K562 (cell line): ENCODE data around the gene GAB1. TPM values are rescaled to one million over a fixed set of nuclear protein-coding genes. Genes with fewer than 3 reads are reported as not detected.

Experiments used
- ATAC-seq: fragments of 200-7000 bp; cut with Tn5 transposase; 3 replicates; pipeline ENCODE4 v1.9.1; 2020; ENCODE audit warnings: moderate library complexity
- BruUV-seq: library from RNA; stranded (reverse); fragments of 400-500 nt; replicated peaks from 2 replicates; lab custom pipeline; 2021; lab: Mats Ljungman, UMichigan
- CTCF ChIA-PET: fragments of 300-600 bp; formaldehyde crosslinking; extraction: SDS; loops from one replicate; lab custom pipeline; 2021; ENCODE audit warnings: low intra/inter-chr PET ratio; lab: Yijun Ruan, JAX
- POLR2A ChIA-PET: fragments of 300-600, 350-650 bp; sonication (Branson Sonifier 250); formaldehyde crosslinking; extraction: SDS; loops from one replicate; lab custom pipeline; 2021; ENCODE audit warnings: antibody characterized with exemption, inconsistent platforms; lab: Yijun Ruan, JAX
- DNase-seq, 4 experiments: peaks; one replicate each; pipeline versions ENCODE4 v3.0.0 to v3.0.0-alpha.2; 2011 to 2018; ENCODE audit warnings: low spot score in 3 of 4, mixed read lengths in 3 of 4; ENCODE audit errors: extremely low read depth in 1 of 4
- FAIRE-seq: peaks from 2 replicates; lab custom pipeline; 2011; peaks lifted over from hg19 to GRCh38; lab: Jason Lieb, UNC
- H2AFZ ChIP-seq: 2 replicates; pipeline ENCODE4 v1.6.0; 2011; ENCODE audit warnings: low read depth, low read length, control low read depth, inconsistent platforms
- H3K27ac ChIP-seq: fragments of 200-600 bp; 3 replicates; pipeline ENCODE4 v1.8.0; 2011; ENCODE audit warnings: low read depth, mild to moderate bottlenecking, control low read depth, inconsistent platforms, low read length, moderate library complexity, mixed read lengths; ENCODE audit errors: extremely low read depth
- H3K27me3 ChIP-seq, 2 experiments: fragments of 300-600 bp in 1 of 2; 2 replicates in 1 of 2; 3 replicates in 1 of 2; pipeline versions ENCODE4 v1.6.0 to v1.8.0; 2011; ENCODE audit warnings: inconsistent platforms in 2 of 2, low read length in 2 of 2, mild to moderate bottlenecking in 1 of 2, mixed read lengths in 1 of 2, moderate library complexity in 1 of 2; ENCODE audit not compliant: control insufficient read depth in 2 of 2, insufficient read depth in 2 of 2
- H3K36me3 ChIP-seq: fragments of 300-600 bp; 3 replicates; pipeline ENCODE4 v1.8.0; 2011; ENCODE audit warnings: mild to moderate bottlenecking, low read length, inconsistent platforms; ENCODE audit not compliant: control insufficient read depth, insufficient read depth
- H3K4me1 ChIP-seq, 2 experiments: fragments of 200-600 bp in 1 of 2; replicated peaks in 1 of 2; 2 replicates in 1 of 2; 3 replicates in 1 of 2; pipeline versions ENCODE4 v1.5.1 to v1.8.0; 2011; ENCODE audit warnings: inconsistent platforms in 2 of 2, low read length in 2 of 2, mild to moderate bottlenecking in 1 of 2, mixed read lengths in 1 of 2, moderate library complexity in 1 of 2; ENCODE audit not compliant: control insufficient read depth in 2 of 2, insufficient read depth in 2 of 2
- H3K4me2 ChIP-seq: 2 replicates; pipeline ENCODE4 v1.6.1; 2011; ENCODE audit warnings: low read length, control low read depth, inconsistent platforms, mixed read lengths; ENCODE audit not compliant: insufficient read depth
- H3K4me3 ChIP-seq: fragments of 200-600 bp; sonication (generic), shearing (Covaris generic); 2 replicates; pipeline ENCODE4 v1.5.1; 2016; ENCODE audit warnings: control low read depth, inconsistent platforms
- H3K79me2 ChIP-seq: fragments of 200-600 bp; 3 replicates; pipeline ENCODE4 v1.8.0; 2011; ENCODE audit warnings: low read length, inconsistent platforms; ENCODE audit not compliant: control insufficient read depth, insufficient read depth
- H3K9ac ChIP-seq, 2 experiments: 2 replicates each; pipeline versions ENCODE4 v1.6.0 to v1.6.1; 2011; ENCODE audit warnings: low read depth in 2 of 2, low read length in 2 of 2, control low read depth in 1 of 2, inconsistent platforms in 1 of 2, mild to moderate bottlenecking in 1 of 2, mixed read lengths in 1 of 2; ENCODE audit not compliant: insufficient read depth in 1 of 2
- H3K9me1 ChIP-seq: one replicate; pipeline ENCODE4 v1.6.0; 2011; ENCODE audit warnings: inconsistent platforms, mild to moderate bottlenecking, low read length, moderate library complexity; ENCODE audit not compliant: control insufficient read depth, insufficient read depth
- H3K9me3 ChIP-seq: replicated peaks from 2 replicates; pipeline ENCODE4 v1.5.1; 2011; ENCODE audit warnings: low read depth, low read length, inconsistent platforms; ENCODE audit not compliant: control insufficient read depth, insufficient read depth
- H4K20me1 ChIP-seq: replicated peaks from 2 replicates; pipeline ENCODE4 v1.6.1; 2011; ENCODE audit warnings: low read length, inconsistent platforms, mixed read lengths; ENCODE audit not compliant: control insufficient read depth, insufficient read depth
- CTCF ChIP-seq, 3 experiments: IDR thresholded peaks in 2 of 3; conservative IDR thresholded peaks in 1 of 3; 2 replicates each; pipeline ENCODE4 v1.5.1; 2011 to 2012; ENCODE audit warnings: low read length in 3 of 3, mild to moderate bottlenecking in 3 of 3, control low read depth in 2 of 3, improper control_type of control experiment in 1 of 3, inconsistent platforms in 1 of 3, low read depth in 1 of 3, mixed read lengths in 1 of 3, moderate library complexity in 1 of 3; ENCODE audit not compliant: insufficient read depth in 2 of 3
- HDAC1 ChIP-seq, 2 experiments: fragments of 450-650 bp; IDR thresholded peaks; 2 replicates each; pipeline ENCODE4 v1.6.1; 2016 to 2017; ENCODE audit warnings: inconsistent platforms in 1 of 2, mild to moderate bottlenecking in 1 of 2, moderate library complexity in 1 of 2
- IRF2 ChIP-seq: sonication (generic); formaldehyde crosslinking; IDR thresholded peaks from 2 replicates; pipeline ENCODE4 v1.8.1; 2022; ENCODE audit warnings: mild to moderate bottlenecking, missing genetic modification reagents
- MTA1 ChIP-seq: fragments of 450-650 bp; IDR thresholded peaks from 2 replicates; pipeline ENCODE4 v1.6.1; 2017; ENCODE audit warnings: borderline replicate concordance
- NR1H2 ChIP-seq: sonication (generic); formaldehyde crosslinking; IDR thresholded peaks from 2 replicates; pipeline ENCODE4 v1.4.0; 2020; ENCODE audit warnings: mild to moderate bottlenecking, missing genetic modification reagents
- PCBP2 ChIP-seq: fragments of 200-400 bp; formaldehyde crosslinking; IDR thresholded peaks from 2 replicates; pipeline ENCODE4 v1.6.1; 2018; ENCODE audit warnings: low read length, low read depth, mild to moderate bottlenecking, moderate library complexity; ENCODE audit not compliant: poor library complexity, severe bottlenecking
- POU5F1 ChIP-seq: fragments of 150-350 bp; IDR thresholded peaks from 2 replicates; pipeline ENCODE4 v1.6.1; 2014; ENCODE audit warnings: borderline replicate concordance, low read length, low read depth, mild to moderate bottlenecking; ENCODE audit not compliant: partially characterized antibody
- SIN3B ChIP-seq: fragments of 450-650 bp; IDR thresholded peaks from 2 replicates; pipeline ENCODE4 v1.6.1; 2017; ENCODE audit warnings: low read depth, mild to moderate bottlenecking, moderate library complexity
- SMAD4 ChIP-seq: fragments of 250-450 bp; sonication (Bioruptor Pico); conservative IDR thresholded peaks from 2 replicates; pipeline ENCODE4 v1.8.0; 2021; ENCODE audit warnings: inconsistent platforms, mild to moderate bottlenecking, moderate library complexity
- SMARCE1 ChIP-seq: fragments of 450-650 bp; IDR thresholded peaks from 2 replicates; pipeline ENCODE4 v1.7.1; 2016; ENCODE audit warnings: mild to moderate bottlenecking
- SMC3 ChIP-seq: conservative IDR thresholded peaks from 2 replicates; pipeline ENCODE4 v1.6.1; 2011; ENCODE audit warnings: low read depth, low read length, improper control_type of control experiment; ENCODE audit not compliant: insufficient read depth
- SREBF2 ChIP-seq: sonication (generic); formaldehyde crosslinking; IDR thresholded peaks from 2 replicates; pipeline ENCODE4 v1.4.0; 2020; ENCODE audit warnings: mild to moderate bottlenecking, missing genetic modification reagents
- SRSF7 ChIP-seq: fragments of 200-400 bp; formaldehyde crosslinking; optimal IDR thresholded peaks from 2 replicates; pipeline ENCODE3; 2017; ENCODE audit warnings: mild to moderate bottlenecking, low read depth, low read length
- ZFP36 ChIP-seq: fragments of 150-350 bp; IDR thresholded peaks from 2 replicates; pipeline ENCODE4 v1.6.1; 2018; ENCODE audit warnings: low read length, low read depth; ENCODE audit not compliant: partially characterized antibody
- ZNF124 ChIP-seq: sonication (generic); formaldehyde crosslinking; IDR thresholded peaks from 2 replicates; pipeline ENCODE4 v1.8.1; 2022; ENCODE audit warnings: missing genetic modification reagents
- ZNF140 ChIP-seq: fragments of 250-450 bp; sonication (Bioruptor Pico); IDR thresholded peaks from 2 replicates; pipeline ENCODE4 v1.8.0; 2021; ENCODE audit warnings: moderate library complexity, mild to moderate bottlenecking, inconsistent platforms
- ZNF444 ChIP-seq: fragments of 250-450 bp; sonication (Bioruptor Pico); IDR thresholded peaks from 2 replicates; pipeline ENCODE4 v1.4.0; 2020; ENCODE audit warnings: mild to moderate bottlenecking, moderate library complexity
- ZNF699 ChIP-seq: fragments of 250-450 bp; sonication (Bioruptor Pico); IDR thresholded peaks from 2 replicates; pipeline ENCODE4 v1.8.0; 2021; ENCODE audit warnings: mild to moderate bottlenecking, moderate library complexity; ENCODE audit not compliant: insufficient replicate concordance
- WGBS: fragments of 100-300 bp; shearing (Covaris generic); methylation state at CpG from one replicate; pipeline ENCODE4 v1.1.6; 2016; ENCODE audit warnings: low coverage, mixed read lengths; ENCODE audit not compliant: insufficient coverage; ENCODE audit errors: missing lambda C conversion rate; 5-methylcytosine and 5-hydroxymethylcytosine counted together
- in situ Hi-C: fragments of 300-500 bp; cut with MboI; formaldehyde crosslinking; loops from 4 replicates; pipeline ENCODE4 v1.15.0; 2018; ENCODE audit warnings: inconsistent platforms, mixed read lengths
- intact Hi-C: fragments of 100-400 bp; cut with micrococcal nuclease; formaldehyde crosslinking; loops from 2 replicates; pipeline ENCODE4 v1.14.2; 2022
- polyA plus RNA-seq, 8 experiments: library from polyadenylated mRNA; depleted of rRNA in 4 of 8; stranded (reverse) in 5 of 8; unstranded in 3 of 8; fragments of >200 nt; fragmentation: Nextera tagmentation in 2 of 8; fragmentation: Illumina TruSeq in 1 of 8; extraction: Ambion mirVana in 2 of 8; extraction: Trizol in 1 of 8; gene quantifications; 2 replicates each; pipeline versions ENCODE4 v1.2.1 to v1.2.3, GENCODE V29; 2011 to 2014; ENCODE audit warnings: inconsistent platforms in 1 of 8, missing spikeins in 1 of 8
- total RNA-seq, 7 experiments: library from RNA; depleted of rRNA in 6 of 7; stranded (reverse); fragments of >200 nt in 6 of 7; fragmentation: Illumina TruSeq in 2 of 7; extraction: Trizol in 2 of 7; gene quantifications; 2 replicates each; pipeline versions ENCODE4 v1.2.1 to v1.2.3, GENCODE V29; 2011 to 2021; ENCODE audit warnings: low replicate concordance in 1 of 7
- TF ChIP-seq, protein P1 (sequence below): sonication (generic); formaldehyde crosslinking; IDR thresholded peaks from 2 replicates; pipeline ENCODE4 v1.4.0; 2020; ENCODE audit warnings: mild to moderate bottlenecking, missing genetic modification reagents

GAB1 gene
- total and polyA plus RNA-seq, 9 of the 15 experiments (the other 6 are each of a cell fraction or from before 2014, with no cell fraction given): 1.3 to 14.6 (median 7.5) TPM

DNA sequence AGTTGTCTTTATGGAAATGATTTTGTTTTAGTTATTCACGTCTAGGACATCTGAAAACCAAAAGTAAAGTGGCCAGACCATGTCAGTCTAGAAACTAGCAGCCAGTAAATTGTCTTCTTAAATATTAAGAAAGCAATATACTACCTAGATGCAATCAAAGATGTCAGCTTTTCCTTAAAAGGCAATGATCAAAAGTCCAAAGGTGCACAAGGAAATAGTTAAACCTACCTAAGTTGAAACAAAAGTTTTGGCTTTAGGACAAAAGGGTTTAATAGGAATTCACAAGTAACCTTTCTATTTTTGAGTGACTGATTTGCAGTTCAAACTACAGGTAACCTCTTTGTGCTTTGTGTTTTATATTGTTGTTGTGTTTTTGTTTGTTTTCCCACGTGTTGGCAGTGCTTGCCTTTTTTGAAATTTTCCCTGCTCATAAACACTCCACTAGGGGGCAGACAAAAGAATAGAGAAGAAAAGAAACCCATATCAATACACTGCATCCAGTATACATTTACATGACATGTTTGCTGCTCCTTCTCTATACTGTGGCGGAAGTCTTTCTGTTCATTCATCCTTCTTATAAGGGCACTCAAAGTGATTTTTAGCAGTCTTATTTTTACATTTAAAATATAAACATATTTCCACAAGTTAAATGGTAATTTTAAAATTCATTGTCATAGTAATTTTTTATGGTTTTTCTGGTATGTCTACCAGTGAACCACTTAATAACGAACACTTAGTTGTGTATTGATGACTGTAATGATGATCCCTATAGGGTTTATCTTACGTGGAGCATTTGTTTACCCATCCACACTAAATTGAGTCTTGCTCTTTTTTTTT lies 62.7 kb downstream of the GAB1 start:
- intact Hi-C loops (loop anchor here (1.0 to 5.0 kb wide), 2 partner anchors 63 to 83 kb away; partner anchors contain the start of gene GAB1), in situ Hi-C loops (no loop called here)
- Histone ChIP-seq H2AFZ (no peak overlapping the region), H3K27me3 (no peaks in the 10 kb centered on the region), H3K4me3 (no peak overlapping the region), H3K9me1 (no peaks in the 10 kb centered on the region), H3K36me3 (no peaks in the 10 kb centered on the region), H3K27ac (no peak overlapping the region), H3K79me2 (peaks cover 5% of the 10 kb centered on the region; the same call in 1 of the 3 replicates), H3K4me2 (no peak overlapping the region), H3K9ac (no peak overlapping the region), H3K4me1 (peaks cover 0 to 3% of the 10 kb centered on the region in 2 experiments; a peak in 2 of 5 replicates), H3K9me3 (no peaks in the 10 kb centered on the region), H4K20me1 (no peaks in the 10 kb centered on the region)
- FAIRE-seq: peak; percentile 82
- no TSS peak for BruUV-seq
- 42% methylated on average over 5 of the region's 5 CpGs for whole genome bisulfite sequencing
- peak; percentile 82 for ATAC-seq
- ChIA-PET POLR2A (no interaction called here), CTCF (no interaction called here)
- peak; percentile 26 to 61 (median 32) for DNase-seq
- TF ChIP-seq ZNF140 (CRISPR knock-in tag) (no peak), HDAC1 (IDR thresholded peaks at IDR 0.05) (0 out of 4 replicates have a peak, but pooled peaks of 1 of the 2 experiments have one; percentile 45), SMC3 (0 out of 2 replicates have a peak, but pooled peaks have one; percentile 19), SRSF7 (no peak), SMAD4 (no peak), NR1H2 (CRISPR knock-in tag) (no peak), SREBF2 (no peak), POU5F1 (no peak), ZNF444 (CRISPR knock-in tag) (no peak), SIN3B (no peak), PCBP2 (no peak), SMARCE1 (no peak), ZNF124 (no peak), IRF2 (CRISPR knock-in tag) (no peak), ZFP36 (no peak), ZNF699 (no peak), CTCF (IDR thresholded peaks at IDR 0.05 in 2 of 3, conservative IDR thresholded peaks at IDR 0.05 in 1 of 3; ENCODE audit: insufficient read depth in 2 of 3, low read depth in 1 of 3, low read length in 3 of 3) (peak; percentile 64 to 70 (median 65)), MTA1 (0 out of 2 replicates have a peak, but pooled peaks have one; percentile 31)
- TF ChIP-seq, protein P1, sequence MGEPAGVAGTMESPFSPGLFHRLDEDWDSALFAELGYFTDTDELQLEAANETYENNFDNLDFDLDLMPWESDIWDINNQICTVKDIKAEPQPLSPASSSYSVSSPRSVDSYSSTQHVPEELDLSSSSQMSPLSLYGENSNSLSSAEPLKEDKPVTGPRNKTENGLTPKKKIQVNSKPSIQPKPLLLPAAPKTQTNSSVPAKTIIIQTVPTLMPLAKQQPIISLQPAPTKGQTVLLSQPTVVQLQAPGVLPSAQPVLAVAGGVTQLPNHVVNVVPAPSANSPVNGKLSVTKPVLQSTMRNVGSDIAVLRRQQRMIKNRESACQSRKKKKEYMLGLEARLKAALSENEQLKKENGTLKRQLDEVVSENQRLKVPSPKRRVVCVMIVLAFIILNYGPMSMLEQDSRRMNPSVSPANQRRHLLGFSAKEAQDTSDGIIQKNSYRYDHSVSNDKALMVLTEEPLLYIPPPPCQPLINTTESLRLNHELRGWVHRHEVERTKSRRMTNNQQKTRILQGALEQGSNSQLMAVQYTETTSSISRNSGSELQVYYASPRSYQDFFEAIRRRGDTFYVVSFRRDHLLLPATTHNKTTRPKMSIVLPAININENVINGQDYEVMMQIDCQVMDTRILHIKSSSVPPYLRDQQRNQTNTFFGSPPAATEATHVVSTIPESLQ (CRISPR knock-in tag): no peak
